Skeletal muscle cell (primary cell): Measurements from ENCODE around the gene ZNF562.
A peak's percentile ranks its signal among the peaks of the same experiment; 100 is the strongest.

Experiments used
- DNase-seq: peaks from one replicate; pipeline ENCODE4 v3.0.0-alpha.2; 2010; ENCODE audit warnings: low read depth
- H3K4me3 ChIP-seq: 2 replicates; pipeline ENCODE4 v1.5.1; 2011; ENCODE audit warnings: low read depth, mild to moderate bottlenecking, control low read depth, low read length, moderate library complexity

ZNF562 gene

GRCh38 chr19:9650345-9650744 is 24.6 kb downstream of the ZNF562 start:
- no peak for DNase-seq

GRCh38 chr19:9645472-9645871 is 29.4 kb downstream of the ZNF562 start:
- DNase-seq = no peak
- no peak overlapping the region for H3K4me3 ChIP-seq

More at GRCh38 chr19:9650345-9650744, 24.6 kb downstream of the ZNF562 start:
- H3K4me3 ChIP-seq = no peak overlapping the region

GRCh38 chr19:9644472-9644871 is 30.4 kb downstream of the ZNF562 start:
- no peak overlapping the region for H3K4me3 ChIP-seq
- DNase-seq = no peak

GRCh38 chr19:9641810-9642209 is 33.1 kb downstream of the ZNF562 start:
- H3K4me3 ChIP-seq = no peak overlapping the region
- no peak for DNase-seq

GRCh38 chr19:9640956-9641355 is 33.9 kb downstream of the ZNF562 start:
- no peak for DNase-seq
- H3K4me3 ChIP-seq = no peak overlapping the region

GRCh38 chr19:9636018-9636417 is 38.9 kb downstream of the ZNF562 start:
- DNase-seq = no peak
- H3K4me3 ChIP-seq = no peak overlapping the region

- no peak for DNase-seq
- H3K4me3 ChIP-seq = no peak overlapping the region
Measured at GRCh38 chr19:9627856-9628255, 47.0 kb downstream of the ZNF562 start.

- no peak overlapping the region for H3K4me3 ChIP-seq
- no peak for DNase-seq
Measured at GRCh38 chr19:9622531-9622930, 52.4 kb downstream of the ZNF562 start.

- DNase-seq = peak; percentile 57
- peak within 1 kb of the TSS; percentile 82 for H3K4me3 ChIP-seq
Measured at GRCh38 chr19:9621156-9622037, 53.5 kb downstream of the ZNF562 start, which contains the start of gene ZNF561. Gene ZNF561, minus strand, starts transcription at chr19:9621232. Its CDS starts 1,776 bp downstream, at chr19:9619456.

- DNase-seq = no peak
- H3K4me3 ChIP-seq = peak overlapping the region; percentile 82
Measured at GRCh38 chr19:9620842-9621155, 54.1 kb downstream of the ZNF562 start.

- DNase-seq = no peak
- H3K4me3 ChIP-seq = no peak overlapping the region
Measured at GRCh38 chr19:9615844-9616243, 59.1 kb downstream of the ZNF562 start.

GRCh38 chr19:9610484-9611113 is 64.3 kb downstream of the ZNF562 start:
- no peak overlapping the region for H3K4me3 ChIP-seq
- DNase-seq = no peak

GRCh38 chr19:9608912-9609311 is 66.0 kb downstream of the ZNF562 start:
- no peak for DNase-seq
- no peak overlapping the region for H3K4me3 ChIP-seq

GRCh38 chr19:9597027-9597426 is 77.9 kb downstream of the ZNF562 start:
- H3K4me3 ChIP-seq = no peak overlapping the region
- DNase-seq = peak; percentile 26
